ENCODE data around the gene PTH1R.

DNA sequence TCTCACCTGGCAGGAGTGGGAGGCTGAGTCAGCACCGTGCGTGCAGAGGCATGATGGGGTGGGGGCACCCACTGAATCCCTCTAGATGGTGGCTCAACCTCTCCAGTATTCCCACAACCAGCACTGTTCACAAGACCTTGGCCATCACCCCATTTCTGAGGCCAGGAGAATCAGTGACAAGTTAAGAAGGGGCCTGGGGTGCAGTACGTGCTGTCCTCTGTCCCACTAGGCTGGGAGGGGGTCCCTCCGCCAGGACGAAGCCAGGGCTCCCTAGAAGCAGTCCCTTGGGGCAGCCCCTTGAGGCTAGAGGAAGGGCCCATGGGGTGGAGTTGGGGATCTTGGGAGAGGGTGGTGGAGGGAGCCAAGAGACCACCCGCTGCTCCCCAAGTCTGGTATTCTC, 19.1 kb upstream of the PTH1R start:
- TF ChIP-seq, protein P1, sequence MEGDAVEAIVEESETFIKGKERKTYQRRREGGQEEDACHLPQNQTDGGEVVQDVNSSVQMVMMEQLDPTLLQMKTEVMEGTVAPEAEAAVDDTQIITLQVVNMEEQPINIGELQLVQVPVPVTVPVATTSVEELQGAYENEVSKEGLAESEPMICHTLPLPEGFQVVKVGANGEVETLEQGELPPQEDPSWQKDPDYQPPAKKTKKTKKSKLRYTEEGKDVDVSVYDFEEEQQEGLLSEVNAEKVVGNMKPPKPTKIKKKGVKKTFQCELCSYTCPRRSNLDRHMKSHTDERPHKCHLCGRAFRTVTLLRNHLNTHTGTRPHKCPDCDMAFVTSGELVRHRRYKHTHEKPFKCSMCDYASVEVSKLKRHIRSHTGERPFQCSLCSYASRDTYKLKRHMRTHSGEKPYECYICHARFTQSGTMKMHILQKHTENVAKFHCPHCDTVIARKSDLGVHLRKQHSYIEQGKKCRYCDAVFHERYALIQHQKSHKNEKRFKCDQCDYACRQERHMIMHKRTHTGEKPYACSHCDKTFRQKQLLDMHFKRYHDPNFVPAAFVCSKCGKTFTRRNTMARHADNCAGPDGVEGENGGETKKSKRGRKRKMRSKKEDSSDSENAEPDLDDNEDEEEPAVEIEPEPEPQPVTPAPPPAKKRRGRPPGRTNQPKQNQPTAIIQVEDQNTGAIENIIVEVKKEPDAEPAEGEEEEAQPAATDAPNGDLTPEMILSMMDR (IDR thresholded peaks at IDR 0.05) = no peak
- TF ChIP-seq ZFX (IDR thresholded peaks at IDR 0.05; ENCODE audit: borderline replicate concordance) = no peak

Data from 22Rv1 (cell line).